Kidney (tissue), 14 donors: Measurements from ENCODE around the gene CLP1. TPM values are rescaled to one million over a fixed set of nuclear protein-coding genes. Genes with fewer than 3 reads are reported as not detected.

ENCODE experiments used
- DNase-seq, 5 donors: peaks; one replicate each; pipeline ENCODE4 v3.0.0-alpha.2; 2013 to 2020
- FAIRE-seq: peaks from 2 replicates; lab custom pipeline; 2012; peaks lifted over from hg19 to GRCh38; lab: Jason Lieb, UNC
- H3K27ac ChIP-seq, 2 donors: one replicate each; pipeline ENCODE4 v1.7.0; 2013; ENCODE audit warnings: low read depth in 2 of 2, low read length in 2 of 2, inconsistent platforms in 1 of 2
- H3K27me3 ChIP-seq: one replicate; pipeline ENCODE4 v1.7.1; 2013; ENCODE audit warnings: low read length, inconsistent platforms; ENCODE audit not compliant: control insufficient read depth, insufficient read depth
- H3K36me3 ChIP-seq, 3 donors: one replicate each; pipeline versions ENCODE4 v1.7.0 to v1.7.1; 2013; ENCODE audit warnings: low read length in 3 of 3, control low read depth in 1 of 3, inconsistent platforms in 1 of 3; ENCODE audit not compliant: insufficient read depth in 3 of 3, control insufficient read depth in 2 of 3
- H3K4me1 ChIP-seq, 3 donors: one replicate each; pipeline versions ENCODE4 v1.7.0 to v1.7.1; 2013; ENCODE audit warnings: low read length in 3 of 3, inconsistent platforms in 1 of 3, low read depth in 1 of 3; ENCODE audit not compliant: control insufficient read depth in 2 of 3, insufficient read depth in 2 of 3
- H3K4me3 ChIP-seq, 3 donors: one replicate each; pipeline versions ENCODE4 v1.7.0 to v1.8.1; 2013; ENCODE audit warnings: low read length in 3 of 3, control low read depth in 1 of 3, inconsistent platforms in 1 of 3
- H3K9ac ChIP-seq, 3 donors: one replicate each; pipeline versions ENCODE4 v1.7.0 to v1.7.1; 2013; ENCODE audit warnings: low read length in 3 of 3, control low read depth in 1 of 3, inconsistent platforms in 1 of 3
- H3K9me3 ChIP-seq, 3 donors: one replicate each; pipeline versions ENCODE4 v1.7.0 to v1.7.1; 2013; ENCODE audit warnings: low read length in 3 of 3, control low read depth in 1 of 3, inconsistent platforms in 1 of 3; ENCODE audit not compliant: control insufficient read depth in 2 of 3, insufficient read depth in 1 of 3
- CTCF ChIP-seq: IDR thresholded peaks from 3 replicates; pipeline ENCODE4 v1.5.1; 2012; ENCODE audit warnings: mild to moderate bottlenecking, moderate library complexity, borderline replicate concordance; ENCODE audit not compliant: insufficient read depth; ENCODE audit errors: extremely low read depth
- intact Hi-C: fragments of 100-400 bp; cut with DNase I; formaldehyde crosslinking; loops from one replicate; pipeline ENCODE4 v1.11.1; 2022
- microRNA-seq: library from miRNA; unstranded; fragments of <30 nt; microRNA quantifications from one replicate; pipeline ENCODE4 v1.2.0, GENCODE V29; 2020
- polyA plus RNA-seq: library from polyadenylated mRNA; stranded (reverse); fragments of 350-450 nt; fragmentation: Illumina TruSeq; extraction: RNeasy Lipid Tissue Mini Kit (QIAGEN cat#74804); gene quantifications from one replicate; pipeline ENCODE4 v1.2.3, GENCODE V29; 2014; ENCODE audit warnings: low read depth, low replicate concordance; ENCODE audit not compliant: insufficient read depth
- total RNA-seq: library from RNA; stranded (reverse); fragmentation: NEBNext Ultra II Directional; extraction: Animal tissue kit (Norgen Biotek cat#: 25700); gene quantifications from one replicate; pipeline ENCODE4 v1.2.1, GENCODE V29; 2021
- donor health status: control.
- donor health status: control.
- donor health status: control.
- donor health status: control.
- donor health status: control.
- donor health status: DM: yes; HTN: yes; CAD: no.
- donor health status: Normal renal cell carcinoma (clear cell type).

The CLP1 gene
- total and polyA plus RNA-seq, 2 donors from 2014 or later: 8.5 to 12.2 TPM

DNA sequence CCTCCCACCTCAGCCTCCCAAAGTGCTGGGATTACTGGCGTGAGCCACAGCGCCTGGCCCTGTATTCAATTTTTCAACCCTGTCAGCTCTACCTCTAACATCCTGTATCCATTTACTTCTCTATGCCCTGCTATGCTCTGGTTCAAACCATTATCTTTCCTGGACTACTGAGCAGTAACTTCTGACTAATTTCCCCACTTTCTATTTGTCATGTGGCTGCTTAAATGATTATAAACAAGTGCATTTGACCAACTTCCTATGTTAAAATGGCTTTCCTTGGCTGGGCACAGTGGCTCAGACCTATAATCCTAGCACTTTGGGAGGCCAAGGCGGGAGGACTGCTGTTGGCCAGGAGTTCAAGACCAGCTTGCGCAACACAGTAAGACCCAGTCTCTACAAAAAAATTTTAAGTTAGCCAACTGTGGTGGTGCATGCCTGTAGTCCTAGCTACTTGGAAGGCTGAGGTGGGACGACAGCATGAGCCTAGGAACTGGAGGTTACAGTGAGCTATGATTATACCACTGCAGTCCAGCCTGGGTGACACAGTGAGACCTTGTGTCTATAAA lies 52.3 kb downstream of the CLP1 start:
- DNase-seq (no peak), FAIRE-seq (no peak)
- H3K4me1 ChIP-seq: peaks cover 0 to 17% (median 4%) of the 10 kb centered on the region in 3 donors
- peaks cover 0 to 3% (median 2%) of the 10 kb centered on the region in 3 donors for H3K36me3 ChIP-seq
- H3K27ac ChIP-seq: no peak overlapping the region
- no peaks in the 10 kb centered on the region for H3K27me3 ChIP-seq
- H3K9ac ChIP-seq: no peak overlapping the region
- H3K4me3 ChIP-seq: no peak overlapping the region
- intact Hi-C loops: no loop called here
- no peaks in the 10 kb centered on the region for H3K9me3 ChIP-seq
- no peak for TF ChIP-seq CTCF

Small RNA genes within 50 kb of the gene (microRNA-seq; reads per million reads assigned to microRNA genes)
- 8,938 reads per million, percentile 94 among the genes with 10 or more reads in this experiment for gene MIR130A

Other genes with a start within 250 kb of the CLP1 start
- 39.8 TPM for gene SLC43A3, start 230.6 kb upstream of the CLP1 start, total RNA-seq
- 6.0 TPM for gene SLC43A3, start 230.6 kb upstream of the CLP1 start, polyA plus RNA-seq
- gene RTN4RL2, start 197.2 kb upstream of the CLP1 start, total RNA-seq: 2.6 TPM
- 5.5 TPM for gene RTN4RL2, start 197.2 kb upstream of the CLP1 start, polyA plus RNA-seq
- 4.1 TPM for gene SLC43A1, start 142.1 kb upstream of the CLP1 start, total RNA-seq
- 16.6 TPM for gene SLC43A1, start 142.1 kb upstream of the CLP1 start, polyA plus RNA-seq
- 38.6 TPM for gene TIMM10, start 127.0 kb upstream of the CLP1 start, total RNA-seq
- 174 TPM for gene TIMM10, start 127.0 kb upstream of the CLP1 start, polyA plus RNA-seq
- not detected for gene SMTNL1, start 120.2 kb upstream of the CLP1 start, total RNA-seq
- not detected for gene SMTNL1, start 120.2 kb upstream of the CLP1 start, polyA plus RNA-seq
- 71.4 TPM for gene UBE2L6, start 90.1 kb upstream of the CLP1 start, total RNA-seq
- 73.9 TPM for gene UBE2L6, start 90.1 kb upstream of the CLP1 start, polyA plus RNA-seq
- 785 TPM for gene SERPING1, start 60.1 kb upstream of the CLP1 start, total RNA-seq
- 361 TPM for gene SERPING1, start 60.1 kb upstream of the CLP1 start, polyA plus RNA-seq
- 0.82 TPM for gene YPEL4, start 7.8 kb upstream of the CLP1 start, total RNA-seq
- gene YPEL4, start 7.8 kb upstream of the CLP1 start, polyA plus RNA-seq: 0.88 TPM
- 90.2 TPM for gene ZDHHC5, start 10.4 kb downstream of the CLP1 start, total RNA-seq
- 28.3 TPM for gene ZDHHC5, start 10.4 kb downstream of the CLP1 start, polyA plus RNA-seq
- 15.2 TPM for gene MED19, start 54.5 kb downstream of the CLP1 start, total RNA-seq
- gene MED19, start 54.5 kb downstream of the CLP1 start, polyA plus RNA-seq: 26.1 TPM
- 86.1 TPM for gene TMX2, start 54.8 kb downstream of the CLP1 start, total RNA-seq
- 133 TPM for gene TMX2, start 54.8 kb downstream of the CLP1 start, polyA plus RNA-seq
- 115 TPM for gene SELENOH, start 83.7 kb downstream of the CLP1 start, total RNA-seq
- 159 TPM for gene SELENOH, start 83.7 kb downstream of the CLP1 start, polyA plus RNA-seq
- not detected for gene BTBD18, start 94.1 kb downstream of the CLP1 start, total RNA-seq
- gene BTBD18, start 94.1 kb downstream of the CLP1 start, polyA plus RNA-seq: not detected
- gene CTNND1, start 104.0 kb downstream of the CLP1 start, total RNA-seq: 272 TPM
- gene CTNND1, start 104.0 kb downstream of the CLP1 start, polyA plus RNA-seq: 52.7 TPM